Measurements from ENCODE around the gene TVP23C.

The TVP23C gene

DNA sequence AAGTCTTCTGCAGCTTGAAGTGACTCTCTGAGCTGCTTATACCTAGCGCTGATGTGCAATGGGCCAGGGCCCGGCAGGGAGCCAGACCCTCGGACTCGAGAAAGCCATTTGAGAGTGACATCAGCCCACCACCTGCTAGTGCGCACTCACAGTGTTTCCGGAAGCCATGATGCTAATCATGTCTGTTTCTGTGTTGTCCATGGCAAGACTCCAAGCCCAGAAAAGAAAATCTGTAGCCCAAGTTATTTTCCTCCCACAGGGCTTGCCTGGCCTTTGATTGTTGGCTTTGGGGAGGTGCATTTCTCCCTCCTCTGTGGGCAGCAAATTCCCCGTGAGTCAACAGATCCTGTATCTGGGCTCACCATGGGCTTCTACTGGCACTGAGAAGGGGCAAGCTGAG lies 94.0 kb downstream of the TVP23C start:
- H3K4me2 ChIP-seq (ENCODE audit: low read length) = no peak overlapping the region
- peaks cover 0 to 2% of the 10 kb centered on the region in 2 experiments for H3K36me3 ChIP-seq (ENCODE audit: control insufficient read depth in 1 of 2, insufficient read depth in 2 of 2, low read length in 2 of 2)
- no peak overlapping the region for H4K91ac ChIP-seq (ENCODE audit: low read depth, low read length)
- no peaks in the 10 kb centered on the region for H3K79me1 ChIP-seq (ENCODE audit: low read length)
- no peak overlapping the region for H3K14ac ChIP-seq (ENCODE audit: low read length)
- H3K4ac ChIP-seq (ENCODE audit: low read depth, low read length) = no peak overlapping the region
- no peak overlapping the region for H2BK5ac ChIP-seq (ENCODE audit: low read depth, low read length, poor library complexity)
- DNase-seq = no peak
- no peak overlapping the region for H3K4me3 ChIP-seq (ENCODE audit: low read depth, low read length)
- H2AFZ ChIP-seq (ENCODE audit: insufficient read depth, low read length, poor library complexity) = no peak overlapping the region
- peaks cover 8% of the 10 kb centered on the region for H3K9me3 ChIP-seq (ENCODE audit: insufficient read depth, low read depth, low read length)
- H2BK12ac ChIP-seq (ENCODE audit: low read length) = no peak overlapping the region
- no CpG with 5 or more reads among the region's 7 CpGs for WGBS (ENCODE audit: extremely low coverage, insufficient coverage, insufficient read length)
- H4K12ac ChIP-seq (ENCODE audit: low read depth, low read length) = no peak overlapping the region
- no peak overlapping the region for H3K23ac ChIP-seq (ENCODE audit: low read length)
- no peaks in the 10 kb centered on the region for H3K79me2 ChIP-seq (ENCODE audit: control insufficient read depth, insufficient read depth, low read length, poor library complexity)
- no peak overlapping the region for H3K9ac ChIP-seq (ENCODE audit: low read length)
- no peak overlapping the region for H3K27ac ChIP-seq (ENCODE audit: low read depth, low read length)
- no peak overlapping the region for H2BK120ac ChIP-seq (ENCODE audit: insufficient read depth, low read length, poor library complexity)
- H3K4me1 ChIP-seq (ENCODE audit: control insufficient read depth in 1 of 2, insufficient read depth in 2 of 2, low read length in 2 of 2) = peaks cover 16 to 30% of the 10 kb centered on the region in 2 experiments
- no peaks in the 10 kb centered on the region for H3K27me3 ChIP-seq (ENCODE audit: insufficient read depth, low read length)
- H4K8ac ChIP-seq (ENCODE audit: low read depth, low read length) = no peak overlapping the region
- no peak overlapping the region for H3K18ac ChIP-seq (ENCODE audit: low read length)
- H2AK5ac ChIP-seq (ENCODE audit: low read length) = no peak overlapping the region

DNA sequence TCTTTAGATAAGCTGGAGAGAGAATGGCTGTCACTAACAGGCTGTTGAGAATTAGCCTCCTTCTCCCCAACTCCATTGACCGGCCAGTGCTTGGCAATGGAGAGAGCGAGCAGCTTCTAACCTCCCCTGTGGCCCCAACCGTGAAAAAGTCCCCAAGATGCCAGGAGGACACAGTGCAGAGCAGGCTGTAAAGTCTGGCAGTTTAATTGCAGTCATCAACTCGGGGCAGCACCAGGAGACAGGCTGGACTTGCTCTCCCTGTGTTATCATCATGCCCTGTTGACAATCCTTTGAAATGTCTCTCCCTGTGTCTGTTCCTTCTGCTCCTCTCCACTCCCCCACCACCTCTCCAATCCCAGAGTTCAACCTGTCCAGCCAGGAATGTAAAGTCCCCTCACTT lies 95.2 kb downstream of the TVP23C start:
- Histone ChIP-seq H2AK5ac (ENCODE audit: low read length) (no peak overlapping the region), H3K9ac (ENCODE audit: low read length) (no peak overlapping the region), H2BK120ac (ENCODE audit: insufficient read depth, low read length, poor library complexity) (no peak overlapping the region), H3K14ac (ENCODE audit: low read length) (no peak overlapping the region), H3K4me1 (ENCODE audit: control insufficient read depth in 1 of 2, insufficient read depth in 2 of 2, low read length in 2 of 2) (peaks cover 19 to 28% of the 10 kb centered on the region in 2 experiments), H3K4me3 (ENCODE audit: low read depth, low read length) (no peak overlapping the region), H4K12ac (ENCODE audit: low read depth, low read length) (no peak overlapping the region), H2BK5ac (ENCODE audit: low read depth, low read length, poor library complexity) (no peak overlapping the region), H3K4ac (ENCODE audit: low read depth, low read length) (no peak overlapping the region), H3K27ac (ENCODE audit: low read depth, low read length) (no peak overlapping the region), H3K23ac (ENCODE audit: low read length) (no peak overlapping the region), H4K8ac (ENCODE audit: low read depth, low read length) (no peak overlapping the region), H4K91ac (ENCODE audit: low read depth, low read length) (no peak overlapping the region), H3K79me2 (ENCODE audit: control insufficient read depth, insufficient read depth, low read length, poor library complexity) (no peaks in the 10 kb centered on the region), H2AFZ (ENCODE audit: insufficient read depth, low read length, poor library complexity) (no peak overlapping the region), H3K18ac (ENCODE audit: low read length) (no peak overlapping the region), H3K79me1 (ENCODE audit: low read length) (no peaks in the 10 kb centered on the region), H3K36me3 (ENCODE audit: control insufficient read depth in 1 of 2, insufficient read depth in 2 of 2, low read length in 2 of 2) (peaks cover 0 to 2% of the 10 kb centered on the region in 2 experiments), H3K9me3 (ENCODE audit: insufficient read depth, low read depth, low read length) (peaks cover 8% of the 10 kb centered on the region), H3K27me3 (ENCODE audit: insufficient read depth, low read length) (no peaks in the 10 kb centered on the region), H3K4me2 (ENCODE audit: low read length) (no peak overlapping the region), H2BK12ac (ENCODE audit: low read length) (no peak overlapping the region)
- DNase-seq = no peak
- WGBS (ENCODE audit: extremely low coverage, insufficient coverage, insufficient read length) = no CpG with 5 or more reads among the region's 4 CpGs

DNA sequence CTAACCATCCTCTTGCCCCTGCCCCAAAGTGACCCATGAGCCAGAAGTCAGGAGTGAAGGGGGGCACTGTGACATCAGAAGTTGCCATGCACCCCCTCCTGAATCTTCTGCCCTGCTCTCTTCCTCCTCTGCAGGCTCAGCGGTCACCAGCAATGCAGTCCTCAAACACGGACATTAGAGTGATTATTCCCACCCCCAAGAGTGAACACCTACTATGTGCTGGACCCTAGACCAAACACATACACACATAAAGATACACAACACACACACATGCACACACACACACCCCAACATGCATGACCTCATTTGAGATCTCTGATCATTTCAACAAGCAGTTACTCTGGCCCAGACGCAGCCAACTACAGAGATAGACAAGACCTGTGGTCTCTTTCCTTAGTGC lies 95.7 kb downstream of the TVP23C start, which contains the start of gene CDRT4:
Gene CDRT4 (minus strand): TSS at position 30 of the 400 bp plus-strand sequence. CDS start 27,383 bp downstream, outside the sequence.
- H3K4me2 ChIP-seq (ENCODE audit: low read length) = no peak within 1 kb of the TSS
- no peak within 1 kb of the TSS for H3K27ac ChIP-seq (ENCODE audit: low read depth, low read length)
- H3K79me1 ChIP-seq (ENCODE audit: low read length) = no peaks in the 10 kb centered on the region
- no peak within 1 kb of the TSS for H2BK5ac ChIP-seq (ENCODE audit: low read depth, low read length, poor library complexity)
- peaks cover 8% of the 10 kb centered on the region for H3K9me3 ChIP-seq (ENCODE audit: insufficient read depth, low read depth, low read length)
- no CpG with 5 or more reads among the region's 3 CpGs for WGBS (ENCODE audit: extremely low coverage, insufficient coverage, insufficient read length)
- no peak within 1 kb of the TSS for H2BK120ac ChIP-seq (ENCODE audit: insufficient read depth, low read length, poor library complexity)
- H2AFZ ChIP-seq (ENCODE audit: insufficient read depth, low read length, poor library complexity) = no peak within 1 kb of the TSS
- H3K4me3 ChIP-seq (ENCODE audit: low read depth, low read length) = no peak within 1 kb of the TSS
- H4K91ac ChIP-seq (ENCODE audit: low read depth, low read length) = no peak within 1 kb of the TSS
- no peak within 1 kb of the TSS for H3K14ac ChIP-seq (ENCODE audit: low read length)
- no peak within 1 kb of the TSS for H3K4ac ChIP-seq (ENCODE audit: low read depth, low read length)
- no peak within 1 kb of the TSS for H4K8ac ChIP-seq (ENCODE audit: low read depth, low read length)
- no peak within 1 kb of the TSS for H3K9ac ChIP-seq (ENCODE audit: low read length)
- no peak within 1 kb of the TSS for H2AK5ac ChIP-seq (ENCODE audit: low read length)
- no peak for DNase-seq
- H4K12ac ChIP-seq (ENCODE audit: low read depth, low read length) = no peak within 1 kb of the TSS
- peaks cover 0 to 2% of the 10 kb centered on the region in 2 experiments for H3K36me3 ChIP-seq (ENCODE audit: control insufficient read depth in 1 of 2, insufficient read depth in 2 of 2, low read length in 2 of 2)
- peaks cover 19 to 28% of the 10 kb centered on the region in 2 experiments for H3K4me1 ChIP-seq (ENCODE audit: control insufficient read depth in 1 of 2, insufficient read depth in 2 of 2, low read length in 2 of 2)
- H2BK12ac ChIP-seq (ENCODE audit: low read length) = no peak within 1 kb of the TSS
- H3K18ac ChIP-seq (ENCODE audit: low read length) = no peak within 1 kb of the TSS
- H3K79me2 ChIP-seq (ENCODE audit: control insufficient read depth, insufficient read depth, low read length, poor library complexity) = no peaks in the 10 kb centered on the region
- no peaks in the 10 kb centered on the region for H3K27me3 ChIP-seq (ENCODE audit: insufficient read depth, low read length)
- peak within 1 kb of the TSS; percentile 22 for H3K23ac ChIP-seq (ENCODE audit: low read length)

DNA sequence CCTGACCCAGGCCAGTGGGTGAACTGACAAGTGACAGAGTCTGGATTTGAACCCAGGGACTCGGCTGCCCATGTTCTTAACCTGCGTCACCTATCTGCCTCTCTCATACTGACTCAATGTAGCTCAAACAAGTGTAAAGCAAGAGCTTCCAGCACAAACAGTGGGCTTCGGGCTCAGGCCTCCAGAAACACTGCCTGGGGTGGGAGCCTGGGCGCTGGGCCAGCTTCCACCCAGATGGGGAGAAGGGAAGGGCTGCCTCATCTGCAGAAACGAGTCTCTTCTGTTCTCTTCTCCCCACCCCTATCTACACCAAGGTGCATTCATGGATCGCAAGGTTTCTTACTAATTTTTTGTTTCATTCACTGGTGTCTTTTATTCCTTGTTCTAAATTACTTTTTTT lies 97.2 kb downstream of the TVP23C start:
- DNase-seq = no peak
- H3K4me1 ChIP-seq (ENCODE audit: control insufficient read depth in 1 of 2, insufficient read depth in 2 of 2, low read length in 2 of 2) = peaks cover 19 to 28% of the 10 kb centered on the region in 2 experiments
- no peak overlapping the region for H2AFZ ChIP-seq (ENCODE audit: insufficient read depth, low read length, poor library complexity)
- no peak overlapping the region for H2BK12ac ChIP-seq (ENCODE audit: low read length)
- H3K27me3 ChIP-seq (ENCODE audit: insufficient read depth, low read length) = no peaks in the 10 kb centered on the region
- H4K8ac ChIP-seq (ENCODE audit: low read depth, low read length) = no peak overlapping the region
- H3K27ac ChIP-seq (ENCODE audit: low read depth, low read length) = no peak overlapping the region
- H2AK5ac ChIP-seq (ENCODE audit: low read length) = no peak overlapping the region
- H4K91ac ChIP-seq (ENCODE audit: low read depth, low read length) = no peak overlapping the region
- no peak overlapping the region for H3K4ac ChIP-seq (ENCODE audit: low read depth, low read length)
- no peak overlapping the region for H3K4me2 ChIP-seq (ENCODE audit: low read length)
- H3K79me1 ChIP-seq (ENCODE audit: low read length) = no peaks in the 10 kb centered on the region
- peaks cover 8% of the 10 kb centered on the region for H3K9me3 ChIP-seq (ENCODE audit: insufficient read depth, low read depth, low read length)
- no peak overlapping the region for H3K23ac ChIP-seq (ENCODE audit: low read length)
- no peaks in the 10 kb centered on the region for H3K79me2 ChIP-seq (ENCODE audit: control insufficient read depth, insufficient read depth, low read length, poor library complexity)
- no peak overlapping the region for H3K18ac ChIP-seq (ENCODE audit: low read length)
- H3K9ac ChIP-seq (ENCODE audit: low read length) = no peak overlapping the region
- no peak overlapping the region for H4K12ac ChIP-seq (ENCODE audit: low read depth, low read length)
- no peak overlapping the region for H2BK5ac ChIP-seq (ENCODE audit: low read depth, low read length, poor library complexity)
- no CpG with 5 or more reads among the region's 6 CpGs for WGBS (ENCODE audit: extremely low coverage, insufficient coverage, insufficient read length)
- H2BK120ac ChIP-seq (ENCODE audit: insufficient read depth, low read length, poor library complexity) = no peak overlapping the region
- no peak overlapping the region for H3K14ac ChIP-seq (ENCODE audit: low read length)
- no peak overlapping the region for H3K4me3 ChIP-seq (ENCODE audit: low read depth, low read length)
- H3K36me3 ChIP-seq (ENCODE audit: control insufficient read depth in 1 of 2, insufficient read depth in 2 of 2, low read length in 2 of 2) = peaks cover 0 to 2% of the 10 kb centered on the region in 2 experiments
